A549 (cell line): Measurements from ENCODE around the gene KRTAP10-7.

Experiments
- MAX ChIP-seq: IDR thresholded peaks from 2 replicates; pipeline ENCODE4 v1.6.1; 2012
- MYC ChIP-seq: IDR thresholded peaks from 2 replicates; pipeline ENCODE4 v1.6.1; 2012; ENCODE audit warnings: mild to moderate bottlenecking, inconsistent platforms, low read length, improper control_type of control experiment, borderline replicate concordance
- RAD21 ChIP-seq, 2 experiments: fragments of >200 bp in 1 of 2; sonication (Bioruptor Twin) in 1 of 2; formaldehyde crosslinking in 1 of 2; IDR thresholded peaks in 1 of 2; conservative IDR thresholded peaks in 1 of 2; 2 replicates in 1 of 2; 3 replicates in 1 of 2; pipeline ENCODE4 v1.6.1; 2012 to 2018; ENCODE audit warnings: inconsistent platforms in 1 of 2
- RNF2 ChIP-seq: fragments of 200-600 bp; sonication (generic); IDR thresholded peaks from 2 replicates; pipeline ENCODE4 v1.6.1; 2016; ENCODE audit warnings: low read depth, mild to moderate bottlenecking, antibody characterized with exemption, moderate library complexity, borderline replicate concordance

DNA sequence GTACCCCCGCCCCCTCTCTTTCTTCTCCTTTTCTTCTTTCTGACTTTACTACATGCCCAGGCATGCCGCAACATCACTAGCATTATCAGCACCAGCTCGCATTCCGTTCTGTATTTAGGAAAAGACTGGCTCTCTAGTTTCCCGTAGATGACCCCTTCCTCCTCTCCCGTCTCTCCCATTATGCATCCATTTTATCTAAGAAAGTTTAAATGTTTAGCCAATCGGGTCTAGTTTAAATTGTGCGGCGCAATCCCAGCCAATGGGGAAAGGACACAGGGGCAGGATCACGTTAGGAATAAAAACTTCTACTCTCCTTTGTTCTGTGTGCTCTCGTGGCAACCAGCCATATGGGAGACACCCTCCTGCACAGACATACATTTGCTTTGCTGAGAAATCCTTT, 2.3 kb upstream of the KRTAP10-7 start:
- TF ChIP-seq MYC = no peak
- no peak for TF ChIP-seq MAX
- no peak for TF ChIP-seq RAD21 (conservative IDR thresholded peaks at IDR 0.05 in 1 of 2, IDR thresholded peaks at IDR 0.05 in 1 of 2)
- no peak for TF ChIP-seq RNF2
